Measurements from ENCODE around the gene SSPN.

Gene SSPN

GRCh38 chr12:26195250-26195640 is at the start of gene SSPN:
TSS of gene SSPN (plus strand) at chr12:26195573. CDS start at chr12:26195673, 100 bp downstream.
- no peak for TF ChIP-seq CTCF (IDR thresholded peaks at IDR 0.05; ENCODE audit: low read depth, low read length)
- DNase-seq (ENCODE audit: low read depth, low spot score): peak; percentile 82
- H3K4me3 ChIP-seq (ENCODE audit: low read depth, low read length): peak within 1 kb of the TSS; percentile 48
- in situ Hi-C loops (cut with HindIII; ENCODE audit: low sequenced_read_pairs): no loop called here

- TF ChIP-seq CTCF (IDR thresholded peaks at IDR 0.05; ENCODE audit: low read depth, low read length): no peak
- in situ Hi-C loops (cut with HindIII; ENCODE audit: low sequenced_read_pairs): no loop called here
- no peak for DNase-seq (ENCODE audit: low read depth, low spot score)
These were observed 47.1 kb upstream of the SSPN start for GRCh38 chr12:26148291-26148690.

GRCh38 chr12:26149968-26150500 is 45.3 kb upstream of the SSPN start:
- no peak for TF ChIP-seq CTCF (IDR thresholded peaks at IDR 0.05; ENCODE audit: low read depth, low read length)
- no peak for DNase-seq (ENCODE audit: low read depth, low spot score)
- H3K4me3 ChIP-seq (ENCODE audit: low read depth, low read length): no peak overlapping the region
- in situ Hi-C loops (cut with HindIII; ENCODE audit: low sequenced_read_pairs): no loop called here

More at GRCh38 chr12:26148291-26148690, 47.1 kb upstream of the SSPN start:
- no peak overlapping the region for H3K4me3 ChIP-seq (ENCODE audit: low read depth, low read length)

- no peak overlapping the region for H3K4me3 ChIP-seq (ENCODE audit: low read depth, low read length)
These were observed 44.5 kb upstream of the SSPN start for GRCh38 chr12:26150736-26151450.

GRCh38 chr12:26152507-26153102 is 42.8 kb upstream of the SSPN start:
- no peak for DNase-seq (ENCODE audit: low read depth, low spot score)
- in situ Hi-C loops (cut with HindIII; ENCODE audit: low sequenced_read_pairs): no loop called here
- H3K4me3 ChIP-seq (ENCODE audit: low read depth, low read length): no peak overlapping the region
- no peak for TF ChIP-seq CTCF (IDR thresholded peaks at IDR 0.05; ENCODE audit: low read depth, low read length)

More at GRCh38 chr12:26150736-26151450, 44.5 kb upstream of the SSPN start:
- no peak for TF ChIP-seq CTCF (IDR thresholded peaks at IDR 0.05; ENCODE audit: low read depth, low read length)
- in situ Hi-C loops (cut with HindIII; ENCODE audit: low sequenced_read_pairs): no loop called here
- DNase-seq (ENCODE audit: low read depth, low spot score): peak; percentile 73

- peak; percentile 95 for DNase-seq (ENCODE audit: low read depth, low spot score)
- in situ Hi-C loops (cut with HindIII; ENCODE audit: low sequenced_read_pairs): no loop called here
- no peak overlapping the region for H3K4me3 ChIP-seq (ENCODE audit: low read depth, low read length)
- peak; percentile 11 for TF ChIP-seq CTCF (IDR thresholded peaks at IDR 0.05; ENCODE audit: low read depth, low read length)
These were observed 41.8 kb upstream of the SSPN start for GRCh38 chr12:26153421-26154154.
